Measurements from ENCODE around the gene AHNAK. TPM values are rescaled to one million over a fixed set of nuclear protein-coding genes. Genes with fewer than 3 reads are reported as not detected.

Gene AHNAK
- total and polyA plus RNA-seq, 2 of the 8 experiments (the other 6 are each of a cell fraction or from before 2014, with no cell fraction given), result 2.0 to 5.8 TPM

DNA sequence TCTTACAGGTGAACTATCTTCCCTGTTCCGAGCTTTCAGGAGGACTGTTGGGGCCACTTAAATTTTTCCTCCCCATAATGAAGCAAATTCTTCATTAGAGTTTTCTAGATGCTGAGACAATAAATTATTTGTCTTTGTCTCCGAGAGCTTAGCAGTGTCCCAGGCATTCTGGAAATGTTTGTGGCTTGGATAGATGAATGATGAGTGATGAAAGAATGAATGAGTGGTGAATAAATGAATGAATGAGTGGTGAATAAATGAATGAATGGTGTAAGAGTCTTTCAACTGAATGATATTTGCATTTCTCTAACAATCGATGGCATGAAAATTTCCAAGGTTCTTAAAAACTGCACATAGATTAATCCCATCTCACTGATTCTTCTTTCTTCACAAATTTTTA lies 52.8 kb downstream of the AHNAK start:
- H3K79me2 ChIP-seq (ENCODE audit: control insufficient read depth in 1 of 2, insufficient read depth in 2 of 2, low read length in 2 of 2), result no peaks in the 10 kb centered on the region
- no peak overlapping the region for H3K9ac ChIP-seq (replicated peaks in 1 of 4; ENCODE audit: extremely low read depth in 1 of 4, low read depth in 3 of 4, low read length in 3 of 4)
- H2BK15ac ChIP-seq (ENCODE audit: low read length), result no peak overlapping the region
- H2AK5ac ChIP-seq (ENCODE audit: low read depth, low read length), result no peak overlapping the region
- H4K91ac ChIP-seq (replicated peaks; ENCODE audit: insufficient read length, low read length), result no peak overlapping the region
- no peak overlapping the region for H3K23ac ChIP-seq (ENCODE audit: insufficient read length)
- H4K20me1 ChIP-seq (replicated peaks in 1 of 2; ENCODE audit: control insufficient read depth in 1 of 2, insufficient read depth in 2 of 2, low read length in 2 of 2), result no peaks in the 10 kb centered on the region
- no peak overlapping the region for H3K4me3 ChIP-seq (ENCODE audit: extremely low read depth in 1 of 4, insufficient read depth in 2 of 4, low read depth in 3 of 4, low read length in 4 of 4)
- DNase-seq (ENCODE audit: low read depth in 1 of 2, low spot score in 2 of 2) (no peak), FAIRE-seq (no peak)
- H2AFZ ChIP-seq (ENCODE audit: low read length), result no peak overlapping the region
- no peaks in the 10 kb centered on the region; a peak in 1 of 7 replicates for H3K4me1 ChIP-seq (replicated peaks in 1 of 4; ENCODE audit: control insufficient read depth in 3 of 4, insufficient read depth in 4 of 4, low read length in 3 of 4)
- H4K8ac ChIP-seq (ENCODE audit: extremely low read depth, insufficient read depth, low read length), result no peak overlapping the region
- H3K14ac ChIP-seq (ENCODE audit: insufficient read length), result no peak overlapping the region
- WGBS, 2 experiments (ENCODE audit: extremely low coverage in 1 of 2, insufficient coverage in 1 of 2, insufficient read length in 1 of 2, insufficient replicate concordance in 2 of 2, low coverage in 1 of 2, low lambda C conversion rate in 2 of 2, missing lambda C conversion rate in 1 of 2), result 85% methylated on average over 3 of the region's 3 CpGs; no CpG with 5 or more reads in 1 of the 2 experiments
- no peaks in the 10 kb centered on the region for H3K9me3 ChIP-seq (ENCODE audit: insufficient read depth in 2 of 2, low read depth in 1 of 2, low read length in 1 of 2)
- H2BK12ac ChIP-seq (ENCODE audit: low read depth, low read length), result no peak overlapping the region
- H3K18ac ChIP-seq (ENCODE audit: extremely low read depth, low read length), result no peak overlapping the region
- H3K4me2 ChIP-seq (ENCODE audit: insufficient read depth in 1 of 2, low read depth in 2 of 2, low read length in 2 of 2), result no peak overlapping the region
- H3K79me1 ChIP-seq (ENCODE audit: low read depth, low read length), result no peaks in the 10 kb centered on the region
- H3K27ac ChIP-seq (ENCODE audit: low read depth, low read length), result no peak overlapping the region
- H3K23me2 ChIP-seq (ENCODE audit: low read depth, low read length), result no peaks in the 10 kb centered on the region
- ChIA-PET CTCF (ENCODE audit: partially characterized antibody) (interaction anchor here (1.0 to 4.9 kb wide), 3 partner anchors 15 to 60 kb away, joined by 3 to 34 read pairs (median 4); no protein-coding TSS in a partner anchor), POLR2A (ENCODE audit: partially characterized antibody) (interaction anchor here (0.6 kb wide), 1 partner anchor 1176 kb away, joined by 3 read pairs; no protein-coding TSS in a partner anchor)
- H2BK120ac ChIP-seq (replicated peaks; ENCODE audit: low read depth, low read length), result no peak overlapping the region
- H2BK20ac ChIP-seq (ENCODE audit: low read length), result no peak overlapping the region
- H3K36me3 ChIP-seq (ENCODE audit: control insufficient read depth in 2 of 4, insufficient read depth in 4 of 4, low read length in 3 of 4), result no peaks in the 10 kb centered on the region
- H4K5ac ChIP-seq (ENCODE audit: insufficient read length, low read depth, low read length), result no peak overlapping the region
- no peak overlapping the region for H2BK5ac ChIP-seq (ENCODE audit: low read depth, low read length)
- H3K4ac ChIP-seq (replicated peaks; ENCODE audit: insufficient read length, low read depth, low read length), result no peak overlapping the region
- no peaks in the 10 kb centered on the region for H3K27me3 ChIP-seq (replicated peaks in 1 of 4; ENCODE audit: control insufficient read depth in 3 of 4, extremely low read depth in 1 of 4, insufficient read depth in 3 of 4, low read length in 3 of 4)
- H3K56ac ChIP-seq (replicated peaks; ENCODE audit: insufficient read length, low read depth, low read length), result no peak overlapping the region
- no peak for TF ChIP-seq KDM1A (IDR thresholded peaks at IDR 0.05; ENCODE audit: borderline replicate concordance, low read length)
- no peak for TF ChIP-seq JUN (IDR thresholded peaks at IDR 0.05; ENCODE audit: low read depth, low read length)
- TF ChIP-seq NRF1 (IDR thresholded peaks at IDR 0.05; ENCODE audit: low read depth, low read length), result no peak
- TF ChIP-seq, protein P1, sequence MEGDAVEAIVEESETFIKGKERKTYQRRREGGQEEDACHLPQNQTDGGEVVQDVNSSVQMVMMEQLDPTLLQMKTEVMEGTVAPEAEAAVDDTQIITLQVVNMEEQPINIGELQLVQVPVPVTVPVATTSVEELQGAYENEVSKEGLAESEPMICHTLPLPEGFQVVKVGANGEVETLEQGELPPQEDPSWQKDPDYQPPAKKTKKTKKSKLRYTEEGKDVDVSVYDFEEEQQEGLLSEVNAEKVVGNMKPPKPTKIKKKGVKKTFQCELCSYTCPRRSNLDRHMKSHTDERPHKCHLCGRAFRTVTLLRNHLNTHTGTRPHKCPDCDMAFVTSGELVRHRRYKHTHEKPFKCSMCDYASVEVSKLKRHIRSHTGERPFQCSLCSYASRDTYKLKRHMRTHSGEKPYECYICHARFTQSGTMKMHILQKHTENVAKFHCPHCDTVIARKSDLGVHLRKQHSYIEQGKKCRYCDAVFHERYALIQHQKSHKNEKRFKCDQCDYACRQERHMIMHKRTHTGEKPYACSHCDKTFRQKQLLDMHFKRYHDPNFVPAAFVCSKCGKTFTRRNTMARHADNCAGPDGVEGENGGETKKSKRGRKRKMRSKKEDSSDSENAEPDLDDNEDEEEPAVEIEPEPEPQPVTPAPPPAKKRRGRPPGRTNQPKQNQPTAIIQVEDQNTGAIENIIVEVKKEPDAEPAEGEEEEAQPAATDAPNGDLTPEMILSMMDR (IDR thresholded peaks at IDR 0.05; ENCODE audit: control extremely low read depth in 1 of 3, insufficient read depth in 1 of 3, low read depth in 1 of 3, low read length in 3 of 3), result no peak
- no peak for TF ChIP-seq SP4 (IDR thresholded peaks at IDR 0.05; ENCODE audit: low read length)
- no peak for TF ChIP-seq ASH2L (IDR thresholded peaks at IDR 0.05; ENCODE audit: low read length)
- no peak for TF ChIP-seq SIN3A (conservative IDR thresholded peaks at IDR 0.05 in 1 of 2, IDR thresholded peaks at IDR 0.05 in 1 of 2; ENCODE audit: low read depth in 1 of 2, low read length in 2 of 2)
- TF ChIP-seq RXRA (IDR thresholded peaks at IDR 0.05; ENCODE audit: insufficient read depth, low read depth, low read length), result no peak
- no peak for TF ChIP-seq BRCA1 (IDR thresholded peaks at IDR 0.05; ENCODE audit: low read depth, low read length)
- TF ChIP-seq, protein P2, sequence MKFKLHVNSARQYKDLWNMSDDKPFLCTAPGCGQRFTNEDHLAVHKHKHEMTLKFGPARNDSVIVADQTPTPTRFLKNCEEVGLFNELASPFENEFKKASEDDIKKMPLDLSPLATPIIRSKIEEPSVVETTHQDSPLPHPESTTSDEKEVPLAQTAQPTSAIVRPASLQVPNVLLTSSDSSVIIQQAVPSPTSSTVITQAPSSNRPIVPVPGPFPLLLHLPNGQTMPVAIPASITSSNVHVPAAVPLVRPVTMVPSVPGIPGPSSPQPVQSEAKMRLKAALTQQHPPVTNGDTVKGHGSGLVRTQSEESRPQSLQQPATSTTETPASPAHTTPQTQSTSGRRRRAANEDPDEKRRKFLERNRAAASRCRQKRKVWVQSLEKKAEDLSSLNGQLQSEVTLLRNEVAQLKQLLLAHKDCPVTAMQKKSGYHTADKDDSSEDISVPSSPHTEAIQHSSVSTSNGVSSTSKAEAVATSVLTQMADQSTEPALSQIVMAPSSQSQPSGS (IDR thresholded peaks at IDR 0.05; ENCODE audit: low read length), result no peak
